ENCODE results near the gene TSPAN31. TPM values are rescaled to one million over a fixed set of nuclear protein-coding genes. Genes with fewer than 3 reads are reported as not detected.

The TSPAN31 gene
- total and polyA plus RNA-seq, 2 of the 8 experiments (the other 6 are each of a cell fraction or from before 2014, with no cell fraction given) = 15.8 to 31.4 TPM

DNA sequence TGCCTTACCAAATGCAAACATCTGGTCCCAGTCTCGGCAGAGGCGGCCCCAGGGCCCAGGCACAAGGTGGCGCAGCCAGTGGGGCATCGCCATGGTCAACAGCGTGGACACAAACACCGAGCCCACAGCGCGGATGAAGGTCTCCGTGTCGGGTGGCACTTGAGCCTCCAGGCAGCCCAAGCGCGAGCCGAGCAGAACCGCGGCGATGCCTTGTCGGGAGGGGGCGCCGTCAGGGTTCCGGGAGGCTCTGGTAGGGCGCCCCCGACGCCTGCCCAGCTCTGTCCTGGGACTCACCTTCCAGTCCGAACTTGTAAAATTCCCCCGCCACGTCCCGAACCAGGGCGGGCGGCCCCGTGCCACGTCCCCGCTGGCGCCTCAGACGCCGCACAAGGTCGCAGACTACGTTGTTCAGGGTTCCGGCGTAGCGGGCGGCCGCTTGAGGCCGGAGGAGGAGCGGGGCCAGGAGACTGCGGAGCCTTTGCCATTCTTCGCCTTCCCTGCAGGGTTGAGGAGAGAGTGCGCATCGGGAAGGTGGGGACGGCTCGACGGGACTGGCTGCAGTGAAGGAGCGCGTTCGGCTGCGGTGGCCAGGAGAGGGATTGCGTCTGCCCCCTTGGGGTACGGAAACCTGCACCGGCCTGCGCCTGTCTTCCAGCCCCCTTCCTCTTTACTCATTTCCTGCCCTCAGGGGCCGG, 20.3 kb downstream of the TSPAN31 start (continued):
- TF ChIP-seq CTCF (IDR thresholded peaks at IDR 0.05; ENCODE audit: control extremely low read depth in 1 of 3, insufficient read depth in 1 of 3, low read depth in 1 of 3, low read length in 3 of 3) = peak in 2 of 3 experiments; percentile 41 to 61; a peak in 3 of 4 replicates
- TF ChIP-seq EZH2 (IDR thresholded peaks at IDR 0.05; ENCODE audit: low read depth, low read length, severe bottlenecking) = peak; percentile 36
- no peak for TF ChIP-seq YY1 (IDR thresholded peaks at IDR 0.05; ENCODE audit: low read depth, low read length)
- TF ChIP-seq TAF1 (IDR thresholded peaks at IDR 0.05; ENCODE audit: low read depth, low read length) = peak; percentile 64
- no peak for TF ChIP-seq SIX5 (IDR thresholded peaks at IDR 0.05; ENCODE audit: low read depth, low read length)
- TF ChIP-seq SUZ12 (IDR thresholded peaks at IDR 0.05; ENCODE audit: low read length) = peak; percentile 85
- peak; percentile 52 for TF ChIP-seq RNF2 (IDR thresholded peaks at IDR 0.05; ENCODE audit: borderline replicate concordance, low read depth, low read length, missing control alignments, poor library complexity, severe bottlenecking)
- peak; percentile 93 for TF ChIP-seq KDM4A (IDR thresholded peaks at IDR 0.05; ENCODE audit: low read depth, low read length, severe bottlenecking)
- TF ChIP-seq CREB1 (IDR thresholded peaks at IDR 0.05) = 0 out of 2 replicates have a peak, but pooled peaks have one; percentile 25
- peak in 1 of 2 experiments; percentile 63; a peak in 2 of 4 replicates for TF ChIP-seq SIN3A (conservative IDR thresholded peaks at IDR 0.05 in 1 of 2, IDR thresholded peaks at IDR 0.05 in 1 of 2; ENCODE audit: low read depth in 1 of 2, low read length in 2 of 2)
- 0 out of 2 replicates have a peak, but pooled peaks have one; percentile 37 for TF ChIP-seq TBP (IDR thresholded peaks at IDR 0.05; ENCODE audit: low read depth, low read length)
- TF ChIP-seq TAF7 (optimal IDR thresholded peaks at IDR 0.05; ENCODE audit: borderline replicate concordance, low read depth, low read length) = no peak

Data from H1 (cell line).